SK-MEL-5 (cell line): ENCODE measurements around the gene KNSTRN. TPM values are rescaled to one million over a fixed set of nuclear protein-coding genes. Genes with fewer than 3 reads are reported as not detected.
A peak's percentile ranks its signal among the peaks of the same experiment; 100 is the strongest.

ENCODE experiments used
- DNase-seq: peaks from one replicate; pipeline ENCODE4 v3.0.0-alpha.2; 2016; ENCODE audit warnings: low read depth, low spot score
- in situ Hi-C: cut with HindIII; loops from 2 replicates; pipeline ENCODE4 v1.10.0; 2016; ENCODE audit warnings: low sequenced_read_pairs, high pct_unique_total_duplicates, low pct_unique_long_range_greater_than_20kb
- total RNA-seq: library from RNA; depleted of rRNA; stranded (reverse); fragments of >200 nt; shearing (Covaris generic); gene quantifications from 2 replicates; pipeline ENCODE4 v1.2.3, GENCODE V29; 2014

Gene KNSTRN
- total RNA-seq, 1 experiment from 2014 or later = 41.8 TPM

GRCh38 chr15:40412095-40412759, 29.7 kb downstream of the KNSTRN start:
- no peak for DNase-seq
- in situ Hi-C loops = no loop called here

- in situ Hi-C loops = no loop called here
- no peak for DNase-seq
These were observed 30.5 kb downstream of the KNSTRN start for GRCh38 chr15:40413036-40413435.

- DNase-seq = no peak
- in situ Hi-C loops = no loop called here
These were observed 32.3 kb downstream of the KNSTRN start for GRCh38 chr15:40414816-40415215.

- no peak for DNase-seq
- in situ Hi-C loops = no loop called here
These were observed 32.7 kb downstream of the KNSTRN start for GRCh38 chr15:40415226-40415625.

GRCh38 chr15:40416056-40416455, 33.5 kb downstream of the KNSTRN start:
- in situ Hi-C loops = no loop called here
- DNase-seq = no peak

- no peak for DNase-seq
- in situ Hi-C loops = no loop called here
These were observed 35.6 kb downstream of the KNSTRN start for GRCh38 chr15:40418126-40418525.

- in situ Hi-C loops = no loop called here
- DNase-seq = no peak
These were observed 37.7 kb downstream of the KNSTRN start for GRCh38 chr15:40420071-40420713.

GRCh38 chr15:40420793-40421192, 38.3 kb downstream of the KNSTRN start:
- in situ Hi-C loops = no loop called here
- DNase-seq = no peak

GRCh38 chr15:40421246-40422157, 39.0 kb downstream of the KNSTRN start:
- in situ Hi-C loops = no loop called here
- peak; percentile 68 for DNase-seq

GRCh38 chr15:40424483-40425115, 42.1 kb downstream of the KNSTRN start:
- in situ Hi-C loops = no loop called here
- DNase-seq = no peak

GRCh38 chr15:40425681-40426080, 43.2 kb downstream of the KNSTRN start:
- DNase-seq = no peak
- in situ Hi-C loops = no loop called here

GRCh38 chr15:40427188-40427587, 44.7 kb downstream of the KNSTRN start:
- in situ Hi-C loops = no loop called here
- DNase-seq = no peak

GRCh38 chr15:40428185-40428584, 45.7 kb downstream of the KNSTRN start:
- in situ Hi-C loops = no loop called here
- DNase-seq = no peak

GRCh38 chr15:40429068-40429710, 46.7 kb downstream of the KNSTRN start:
- in situ Hi-C loops = no loop called here
- DNase-seq = no peak

- in situ Hi-C loops = no loop called here
- peak; percentile 55 for DNase-seq
These were observed 47.8 kb downstream of the KNSTRN start for GRCh38 chr15:40430271-40430805.

GRCh38 chr15:40435023-40435709, 52.6 kb downstream of the KNSTRN start:
- in situ Hi-C loops = no loop called here
- DNase-seq = no peak

GRCh38 chr15:40435710-40436089, 53.2 kb downstream of the KNSTRN start:
- in situ Hi-C loops = no loop called here
- DNase-seq = no peak
